Loucy (cell line): ENCODE results near the gene IFI30.

ENCODE experiments used
- EZH2phosphoT487 ChIP-seq: fragments of 200-600 bp; IDR thresholded peaks from 2 replicates; pipeline ENCODE4 v1.6.1; 2018; ENCODE audit warnings: antibody characterized with exemption, mild to moderate bottlenecking, moderate library complexity, borderline replicate concordance
- TF ChIP-seq, protein P1 (sequence below): fragments of 200-600 bp; sonication (generic); conservative IDR thresholded peaks from 2 replicates; pipeline ENCODE4 v1.5.1; 2014; ENCODE audit warnings: mild to moderate bottlenecking, antibody characterized with exemption, low read length

GRCh38 chr19:18161636-18162002, 12.0 kb upstream of the IFI30 start:
- TF ChIP-seq, protein P1, sequence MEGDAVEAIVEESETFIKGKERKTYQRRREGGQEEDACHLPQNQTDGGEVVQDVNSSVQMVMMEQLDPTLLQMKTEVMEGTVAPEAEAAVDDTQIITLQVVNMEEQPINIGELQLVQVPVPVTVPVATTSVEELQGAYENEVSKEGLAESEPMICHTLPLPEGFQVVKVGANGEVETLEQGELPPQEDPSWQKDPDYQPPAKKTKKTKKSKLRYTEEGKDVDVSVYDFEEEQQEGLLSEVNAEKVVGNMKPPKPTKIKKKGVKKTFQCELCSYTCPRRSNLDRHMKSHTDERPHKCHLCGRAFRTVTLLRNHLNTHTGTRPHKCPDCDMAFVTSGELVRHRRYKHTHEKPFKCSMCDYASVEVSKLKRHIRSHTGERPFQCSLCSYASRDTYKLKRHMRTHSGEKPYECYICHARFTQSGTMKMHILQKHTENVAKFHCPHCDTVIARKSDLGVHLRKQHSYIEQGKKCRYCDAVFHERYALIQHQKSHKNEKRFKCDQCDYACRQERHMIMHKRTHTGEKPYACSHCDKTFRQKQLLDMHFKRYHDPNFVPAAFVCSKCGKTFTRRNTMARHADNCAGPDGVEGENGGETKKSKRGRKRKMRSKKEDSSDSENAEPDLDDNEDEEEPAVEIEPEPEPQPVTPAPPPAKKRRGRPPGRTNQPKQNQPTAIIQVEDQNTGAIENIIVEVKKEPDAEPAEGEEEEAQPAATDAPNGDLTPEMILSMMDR: no peak
- TF ChIP-seq EZH2phosphoT487: no peak
